K562 (cell line): ENCODE data around the gene RXFP1. TPM values are rescaled to one million over a fixed set of nuclear protein-coding genes. Genes with fewer than 3 reads are reported as not detected.
A peak's percentile ranks its signal among the peaks of the same experiment; 100 is the strongest.

Experiments used
- ATAC-seq: fragments of 200-7000 bp; cut with Tn5 transposase; 3 replicates; pipeline ENCODE4 v1.9.1; 2020; ENCODE audit warnings: moderate library complexity
- BruUV-seq: library from RNA; stranded (reverse); fragments of 400-500 nt; replicated peaks from 2 replicates; lab custom pipeline; 2021; lab: Mats Ljungman, UMichigan
- CTCF ChIA-PET: fragments of 300-600 bp; formaldehyde crosslinking; extraction: SDS; loops from one replicate; lab custom pipeline; 2021; ENCODE audit warnings: low intra/inter-chr PET ratio; lab: Yijun Ruan, JAX
- POLR2A ChIA-PET: fragments of 300-600, 350-650 bp; sonication (Branson Sonifier 250); formaldehyde crosslinking; extraction: SDS; loops from one replicate; lab custom pipeline; 2021; ENCODE audit warnings: antibody characterized with exemption, inconsistent platforms; lab: Yijun Ruan, JAX
- DNase-seq, 4 experiments: peaks; one replicate each; pipeline versions ENCODE4 v3.0.0 to v3.0.0-alpha.2; 2011 to 2018; ENCODE audit warnings: low spot score in 3 of 4, mixed read lengths in 3 of 4; ENCODE audit errors: extremely low read depth in 1 of 4
- FAIRE-seq: peaks from 2 replicates; lab custom pipeline; 2011; peaks lifted over from hg19 to GRCh38; lab: Jason Lieb, UNC
- H2AFZ ChIP-seq: 2 replicates; pipeline ENCODE4 v1.6.0; 2011; ENCODE audit warnings: low read depth, low read length, control low read depth, inconsistent platforms
- H3K27ac ChIP-seq: fragments of 200-600 bp; 3 replicates; pipeline ENCODE4 v1.8.0; 2011; ENCODE audit warnings: low read depth, mild to moderate bottlenecking, control low read depth, inconsistent platforms, low read length, moderate library complexity, mixed read lengths; ENCODE audit errors: extremely low read depth
- H3K27me3 ChIP-seq, 2 experiments: fragments of 300-600 bp in 1 of 2; 2 replicates in 1 of 2; 3 replicates in 1 of 2; pipeline versions ENCODE4 v1.6.0 to v1.8.0; 2011; ENCODE audit warnings: inconsistent platforms in 2 of 2, low read length in 2 of 2, mild to moderate bottlenecking in 1 of 2, mixed read lengths in 1 of 2, moderate library complexity in 1 of 2; ENCODE audit not compliant: control insufficient read depth in 2 of 2, insufficient read depth in 2 of 2
- H3K36me3 ChIP-seq: fragments of 300-600 bp; 3 replicates; pipeline ENCODE4 v1.8.0; 2011; ENCODE audit warnings: mild to moderate bottlenecking, low read length, inconsistent platforms; ENCODE audit not compliant: control insufficient read depth, insufficient read depth
- H3K4me1 ChIP-seq, 2 experiments: fragments of 200-600 bp in 1 of 2; replicated peaks in 1 of 2; 2 replicates in 1 of 2; 3 replicates in 1 of 2; pipeline versions ENCODE4 v1.5.1 to v1.8.0; 2011; ENCODE audit warnings: inconsistent platforms in 2 of 2, low read length in 2 of 2, mild to moderate bottlenecking in 1 of 2, mixed read lengths in 1 of 2, moderate library complexity in 1 of 2; ENCODE audit not compliant: control insufficient read depth in 2 of 2, insufficient read depth in 2 of 2
- H3K4me2 ChIP-seq: 2 replicates; pipeline ENCODE4 v1.6.1; 2011; ENCODE audit warnings: low read length, control low read depth, inconsistent platforms, mixed read lengths; ENCODE audit not compliant: insufficient read depth
- H3K4me3 ChIP-seq: fragments of 200-600 bp; sonication (generic), shearing (Covaris generic); 2 replicates; pipeline ENCODE4 v1.5.1; 2016; ENCODE audit warnings: control low read depth, inconsistent platforms
- H3K79me2 ChIP-seq: fragments of 200-600 bp; 3 replicates; pipeline ENCODE4 v1.8.0; 2011; ENCODE audit warnings: low read length, inconsistent platforms; ENCODE audit not compliant: control insufficient read depth, insufficient read depth
- H3K9ac ChIP-seq, 2 experiments: 2 replicates each; pipeline versions ENCODE4 v1.6.0 to v1.6.1; 2011; ENCODE audit warnings: low read depth in 2 of 2, low read length in 2 of 2, control low read depth in 1 of 2, inconsistent platforms in 1 of 2, mild to moderate bottlenecking in 1 of 2, mixed read lengths in 1 of 2; ENCODE audit not compliant: insufficient read depth in 1 of 2
- H3K9me1 ChIP-seq: one replicate; pipeline ENCODE4 v1.6.0; 2011; ENCODE audit warnings: inconsistent platforms, mild to moderate bottlenecking, low read length, moderate library complexity; ENCODE audit not compliant: control insufficient read depth, insufficient read depth
- H3K9me3 ChIP-seq: replicated peaks from 2 replicates; pipeline ENCODE4 v1.5.1; 2011; ENCODE audit warnings: low read depth, low read length, inconsistent platforms; ENCODE audit not compliant: control insufficient read depth, insufficient read depth
- H4K20me1 ChIP-seq: replicated peaks from 2 replicates; pipeline ENCODE4 v1.6.1; 2011; ENCODE audit warnings: low read length, inconsistent platforms, mixed read lengths; ENCODE audit not compliant: control insufficient read depth, insufficient read depth
- HMGXB4 ChIP-seq: sonication (generic); formaldehyde crosslinking; IDR thresholded peaks from 2 replicates; pipeline ENCODE4 v1.8.1; 2023; ENCODE audit warnings: mild to moderate bottlenecking, missing genetic modification reagents
- WGBS: fragments of 100-300 bp; shearing (Covaris generic); methylation state at CpG from one replicate; pipeline ENCODE4 v1.1.6; 2016; ENCODE audit warnings: low coverage, mixed read lengths; ENCODE audit not compliant: insufficient coverage; ENCODE audit errors: missing lambda C conversion rate; 5-methylcytosine and 5-hydroxymethylcytosine counted together
- in situ Hi-C: fragments of 300-500 bp; cut with MboI; formaldehyde crosslinking; loops from 4 replicates; pipeline ENCODE4 v1.15.0; 2018; ENCODE audit warnings: inconsistent platforms, mixed read lengths
- intact Hi-C: fragments of 100-400 bp; cut with micrococcal nuclease; formaldehyde crosslinking; loops from 2 replicates; pipeline ENCODE4 v1.14.2; 2022
- polyA plus RNA-seq, 8 experiments: library from polyadenylated mRNA; depleted of rRNA in 4 of 8; stranded (reverse) in 5 of 8; unstranded in 3 of 8; fragments of >200 nt; fragmentation: Nextera tagmentation in 2 of 8; fragmentation: Illumina TruSeq in 1 of 8; extraction: Ambion mirVana in 2 of 8; extraction: Trizol in 1 of 8; gene quantifications; 2 replicates each; pipeline versions ENCODE4 v1.2.1 to v1.2.3, GENCODE V29; 2011 to 2014; ENCODE audit warnings: inconsistent platforms in 1 of 8, missing spikeins in 1 of 8
- total RNA-seq, 7 experiments: library from RNA; depleted of rRNA in 6 of 7; stranded (reverse); fragments of >200 nt in 6 of 7; fragmentation: Illumina TruSeq in 2 of 7; extraction: Trizol in 2 of 7; gene quantifications; 2 replicates each; pipeline versions ENCODE4 v1.2.1 to v1.2.3, GENCODE V29; 2011 to 2021; ENCODE audit warnings: low replicate concordance in 1 of 7

The RXFP1 gene
- total and polyA plus RNA-seq, 9 of the 15 experiments (the other 6 are each of a cell fraction or from before 2014, with no cell fraction given) = 0.03 to 0.06 (median 0.04) TPM; not detected in 6

GRCh38 chr4:158588285-158588684, 66.6 kb downstream of the RXFP1 start:
- in situ Hi-C loops = no loop called here
- no peak for DNase-seq

More at GRCh38 chr4:158588285-158588684, 66.6 kb downstream of the RXFP1 start:
- no peaks in the 10 kb centered on the region for H3K79me2 ChIP-seq
- H3K9ac ChIP-seq = no peak overlapping the region
- ChIA-PET POLR2A (interaction anchor here (1.0 to 2.1 kb wide), 3 partner anchors 12 to 24 kb away, joined by 3 to 6 read pairs (median 5); no protein-coding TSS in a partner anchor), CTCF (no interaction called here)
- no TSS peak for BruUV-seq
- no peaks in the 10 kb centered on the region for H4K20me1 ChIP-seq
- no peak for FAIRE-seq
- H3K4me3 ChIP-seq = no peak overlapping the region
- intact Hi-C loops = no loop called here
- H2AFZ ChIP-seq = peak overlapping the region; percentile 39; the same call in 1 of the 2 replicates
- H3K4me1 ChIP-seq = no peaks in the 10 kb centered on the region
- H3K9me1 ChIP-seq = no peaks in the 10 kb centered on the region
- WGBS = 44% methylated on average over 6 of the region's 6 CpGs
- no peak overlapping the region for H3K27ac ChIP-seq
- H3K36me3 ChIP-seq = no peaks in the 10 kb centered on the region
- no peaks in the 10 kb centered on the region for H3K9me3 ChIP-seq
- no peak for TF ChIP-seq HMGXB4
- ATAC-seq = no peak
- no peaks in the 10 kb centered on the region; a peak in 1 of 5 replicates for H3K27me3 ChIP-seq
- no peak overlapping the region for H3K4me2 ChIP-seq
